ENCODE data around the gene ZNF667. TPM values are rescaled to one million over a fixed set of nuclear protein-coding genes. Genes with fewer than 3 reads are reported as not detected.
A peak's percentile ranks its signal among the peaks of the same experiment; 100 is the strongest.

Gene ZNF667
- total RNA-seq, 1 experiment from 2014 or later: 3.2 TPM

DNA sequence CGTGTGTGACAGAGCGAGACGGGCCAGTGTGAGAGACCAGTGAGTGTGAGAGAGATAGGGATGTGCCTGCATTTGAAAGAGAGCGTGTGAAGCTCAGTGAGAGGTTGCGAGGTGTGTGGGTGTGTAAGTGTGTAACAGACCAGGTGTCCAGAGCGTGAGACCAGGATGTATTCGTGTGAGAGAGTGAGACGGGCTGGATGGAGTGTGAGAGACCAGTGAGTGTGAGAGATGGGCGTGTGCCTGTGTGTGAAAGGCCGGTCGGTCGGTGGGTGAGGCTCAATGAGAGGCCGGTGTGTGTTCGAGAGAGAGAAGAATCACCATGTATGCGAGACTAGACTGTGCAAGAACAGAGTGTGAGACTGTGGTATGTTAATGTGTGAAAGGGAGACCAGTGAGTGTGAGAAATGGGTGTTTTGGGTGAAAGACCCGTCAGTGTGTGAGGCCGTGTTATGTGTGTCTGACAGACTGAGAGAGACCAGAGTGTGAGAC, 31.2 kb upstream of the ZNF667 start:
- Histone ChIP-seq H3K79me2 (ENCODE audit: low read length) (no peaks in the 10 kb centered on the region), H3K4me2 (ENCODE audit: low read length) (peak overlapping the region; percentile 58), H3K9me2 (replicated peaks; ENCODE audit: low read length) (no peaks in the 10 kb centered on the region), H3F3A (ENCODE audit: low read length, unreplicated experiment) (no peaks in the 10 kb centered on the region), H3K4me1 (ENCODE audit: insufficient read depth, low read length) (no peaks in the 10 kb centered on the region), H3K36me3 (ENCODE audit: low read depth, low read length) (no peaks in the 10 kb centered on the region; the same call in 1 of the 2 replicates), H2AFZ (ENCODE audit: low read length) (peak overlapping the region; percentile 63), H4K20me1 (ENCODE audit: low read length) (no peaks in the 10 kb centered on the region), H3K27ac (ENCODE audit: low read length) (no peak overlapping the region), H3K4me3 (ENCODE audit: low read length) (peak overlapping the region; percentile 60), H3K9me3 (ENCODE audit: low read length) (peaks cover 49% of the 10 kb centered on the region), H3K9ac (ENCODE audit: low read length) (peak overlapping the region; percentile 58), H3K27me3 (ENCODE audit: low read length) (no peaks in the 10 kb centered on the region)
- TSS peak; percentile 50 for BruUV-seq (replicated peaks)
- no peak for ATAC-seq
- intact Hi-C loops (cut with micrococcal nuclease): no loop called here
- no peak for TF ChIP-seq EZH2 (IDR thresholded peaks at IDR 0.05; ENCODE audit: low read length, unreplicated experiment)
- TF ChIP-seq, protein P1, sequence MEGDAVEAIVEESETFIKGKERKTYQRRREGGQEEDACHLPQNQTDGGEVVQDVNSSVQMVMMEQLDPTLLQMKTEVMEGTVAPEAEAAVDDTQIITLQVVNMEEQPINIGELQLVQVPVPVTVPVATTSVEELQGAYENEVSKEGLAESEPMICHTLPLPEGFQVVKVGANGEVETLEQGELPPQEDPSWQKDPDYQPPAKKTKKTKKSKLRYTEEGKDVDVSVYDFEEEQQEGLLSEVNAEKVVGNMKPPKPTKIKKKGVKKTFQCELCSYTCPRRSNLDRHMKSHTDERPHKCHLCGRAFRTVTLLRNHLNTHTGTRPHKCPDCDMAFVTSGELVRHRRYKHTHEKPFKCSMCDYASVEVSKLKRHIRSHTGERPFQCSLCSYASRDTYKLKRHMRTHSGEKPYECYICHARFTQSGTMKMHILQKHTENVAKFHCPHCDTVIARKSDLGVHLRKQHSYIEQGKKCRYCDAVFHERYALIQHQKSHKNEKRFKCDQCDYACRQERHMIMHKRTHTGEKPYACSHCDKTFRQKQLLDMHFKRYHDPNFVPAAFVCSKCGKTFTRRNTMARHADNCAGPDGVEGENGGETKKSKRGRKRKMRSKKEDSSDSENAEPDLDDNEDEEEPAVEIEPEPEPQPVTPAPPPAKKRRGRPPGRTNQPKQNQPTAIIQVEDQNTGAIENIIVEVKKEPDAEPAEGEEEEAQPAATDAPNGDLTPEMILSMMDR (conservative IDR thresholded peaks at IDR 0.05; ENCODE audit: low read depth, low read length): no peak
- DNase-seq: no peak
- ChIA-PET CTCF (no interaction called here), POLR2A (ENCODE audit: unreplicated experiment) (no interaction called here)

DNA sequence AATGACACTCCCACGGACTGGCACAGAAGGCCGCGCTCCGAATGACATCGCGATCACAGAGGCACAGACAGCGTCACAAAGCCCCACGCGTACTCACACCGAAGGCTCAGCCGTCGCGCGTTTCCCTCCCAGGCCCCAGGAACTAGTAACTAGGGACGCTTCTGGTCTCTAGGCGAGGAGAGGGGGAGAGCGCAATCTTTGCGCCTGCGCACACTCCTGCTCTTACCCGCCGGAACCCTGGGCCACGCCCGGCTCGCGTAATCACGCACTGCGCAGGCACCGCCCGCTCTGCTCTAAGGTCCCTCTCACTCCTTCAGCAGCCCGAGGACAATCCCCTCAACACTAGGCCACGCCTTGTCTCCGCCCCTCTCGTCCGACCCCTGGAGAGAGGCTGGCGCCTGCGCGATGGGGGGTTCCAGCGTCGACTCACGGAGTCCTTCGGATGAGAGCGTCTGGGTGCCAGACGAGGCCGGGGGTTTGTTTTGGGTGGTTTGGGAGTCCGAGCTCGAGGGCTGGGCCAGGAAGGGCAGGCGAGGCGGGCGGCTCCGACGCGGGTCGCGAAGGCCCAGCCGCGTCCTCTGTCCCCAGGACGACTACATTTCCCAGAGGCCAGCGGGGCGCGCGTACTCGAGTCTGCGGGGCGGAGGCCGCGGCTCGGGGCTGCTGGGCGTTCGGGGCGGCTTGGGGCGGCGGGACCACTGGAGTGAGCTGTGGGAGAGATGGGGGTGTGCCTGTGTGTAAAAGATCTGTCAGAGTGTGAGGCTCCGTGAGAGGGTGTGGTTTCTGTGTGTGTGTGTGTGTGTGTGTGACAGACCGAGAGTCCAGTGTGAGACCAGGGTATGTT, 30.5 kb upstream of the ZNF667 start, which contains the start of gene ZNF471:
TSS of gene ZNF471 (plus strand) at position 410 of the 844 bp plus-strand sequence. CDS start 3,717 bp downstream, outside the sequence.
- POLR2A ChIA-PET (ENCODE audit: unreplicated experiment): no interaction called here

More for the DNA sequence above, 30.5 kb upstream of the ZNF667 start, which contains the start of gene ZNF471:
- no peaks in the 10 kb centered on the region for H4K20me1 ChIP-seq (ENCODE audit: low read length)
- no peaks in the 10 kb centered on the region for H3K79me2 ChIP-seq (ENCODE audit: low read length)
- ATAC-seq: peak; percentile 99
- no peaks in the 10 kb centered on the region; the same call in 1 of the 2 replicates for H3K36me3 ChIP-seq (ENCODE audit: low read depth, low read length)
- peak within 1 kb of the TSS; percentile 60 for H3K4me3 ChIP-seq (ENCODE audit: low read length)
- intact Hi-C loops (cut with micrococcal nuclease): no loop called here
- no peaks in the 10 kb centered on the region for H3K4me1 ChIP-seq (ENCODE audit: insufficient read depth, low read length)
- H3K9me2 ChIP-seq (replicated peaks; ENCODE audit: low read length): no peaks in the 10 kb centered on the region
- H3K9me3 ChIP-seq (ENCODE audit: low read length): peaks cover 49% of the 10 kb centered on the region
- no peaks in the 10 kb centered on the region for H3F3A ChIP-seq (ENCODE audit: low read length, unreplicated experiment)
- peak within 1 kb of the TSS; percentile 58 for H3K9ac ChIP-seq (ENCODE audit: low read length)
- peak; percentile 71 for DNase-seq
- H3K4me2 ChIP-seq (ENCODE audit: low read length): peak within 1 kb of the TSS; percentile 58
- TF ChIP-seq, protein P1 (conservative IDR thresholded peaks at IDR 0.05; ENCODE audit: low read depth, low read length): no peak
- TF ChIP-seq EZH2 (IDR thresholded peaks at IDR 0.05; ENCODE audit: low read length, unreplicated experiment) (no peak), EZH2phosphoT487 (IDR thresholded peaks at IDR 0.05; ENCODE audit: borderline replicate concordance, low read length) (no peak)
- peak within 1 kb of the TSS; percentile 63 for H2AFZ ChIP-seq (ENCODE audit: low read length)
- CTCF ChIA-PET: no interaction called here
- H3K27me3 ChIP-seq (ENCODE audit: low read length): no peaks in the 10 kb centered on the region
- H3K27ac ChIP-seq (ENCODE audit: low read length): no peak within 1 kb of the TSS
- BruUV-seq (replicated peaks): no TSS peak
